Progenitor cell of endocrine pancreas (in vitro differentiated cells): ENCODE measurements around the gene SPOCK1. TPM values are rescaled to one million over a fixed set of nuclear protein-coding genes. Genes with fewer than 3 reads are reported as not detected.
A peak's percentile ranks its signal among the peaks of the same experiment; 100 is the strongest.

Source experiments
- DNase-seq: peaks from one replicate; pipeline ENCODE4 v3.0.0; 2021; ENCODE audit warnings: low spot score; ENCODE audit not compliant: unreplicated experiment
- H3K27ac Mint-ChIP-seq: 2 replicates; pipeline ENCODE4 v1.8.0; 2021; ENCODE audit warnings: mild to moderate bottlenecking, moderate library complexity, mixed read lengths
- H3K27me3 Mint-ChIP-seq: 2 replicates; pipeline ENCODE4 v1.8.0; 2021; ENCODE audit warnings: mixed read lengths
- H3K36me3 Mint-ChIP-seq: 2 replicates; pipeline ENCODE4 v1.8.0; 2022; ENCODE audit warnings: mixed read lengths; ENCODE audit not compliant: insufficient read depth
- H3K4me1 Mint-ChIP-seq: 2 replicates; pipeline ENCODE4 v1.8.0; 2021; ENCODE audit warnings: low read depth, mixed read lengths
- H3K4me3 Mint-ChIP-seq: 2 replicates; pipeline ENCODE4 v1.8.0; 2021; ENCODE audit warnings: low read depth, mild to moderate bottlenecking, moderate library complexity, mixed read lengths
- H3K9me3 Mint-ChIP-seq: 2 replicates; pipeline ENCODE4 v1.8.0; 2021; ENCODE audit warnings: low read depth, mixed read lengths
- CTCF ChIP-seq: fragments of 200-600 bp; sonication (generic); IDR thresholded peaks from one replicate; pipeline ENCODE4 v1.5.0; 2021; ENCODE audit warnings: antibody characterized with exemption, mild to moderate bottlenecking; ENCODE audit not compliant: unreplicated experiment
- total RNA-seq: library from RNA; stranded (reverse); gene quantifications from 2 replicates; pipeline ENCODE4 v1.2.1, GENCODE V29; 2021

The SPOCK1 gene
- total RNA-seq, 1 donor from 2014 or later: 41.4 TPM

DNA sequence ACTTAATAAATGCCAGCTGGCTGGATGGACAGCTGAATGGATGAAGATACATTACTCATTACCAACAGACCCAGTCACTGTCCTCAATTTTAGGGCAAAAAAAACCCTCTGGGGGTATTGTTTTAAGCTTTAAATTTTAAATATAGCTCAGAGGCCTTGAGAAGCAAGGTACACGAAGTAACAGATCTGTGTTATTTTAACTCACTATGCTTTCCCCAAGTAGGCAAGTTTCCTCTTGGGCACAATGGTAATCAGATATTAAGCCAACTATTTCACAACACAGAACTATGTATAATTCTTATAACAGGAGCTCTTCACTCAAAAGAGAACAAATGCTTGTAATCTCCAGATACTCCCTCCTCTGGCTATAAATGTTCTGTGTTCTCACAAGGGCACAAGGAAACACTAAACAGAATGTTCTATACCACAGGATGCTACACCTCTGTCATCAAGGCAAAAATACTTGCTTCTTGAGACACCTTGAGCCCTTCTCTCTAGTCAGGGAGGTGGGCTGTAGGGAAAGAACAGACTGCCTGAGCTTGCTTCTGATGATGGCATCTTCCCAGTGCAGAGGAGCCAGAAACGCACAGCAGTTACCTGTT lies 443.8 kb downstream of the SPOCK1 start:
- H3K27me3 Mint-ChIP-seq: no peaks in the 10 kb centered on the region
- no peaks in the 10 kb centered on the region for H3K36me3 Mint-ChIP-seq
- TF ChIP-seq CTCF: no peak
- no peak overlapping the region for H3K27ac Mint-ChIP-seq
- peaks cover 6% of the 10 kb centered on the region for H3K4me1 Mint-ChIP-seq
- DNase-seq: no peak
- H3K9me3 Mint-ChIP-seq: no peaks in the 10 kb centered on the region
- no peak overlapping the region for H3K4me3 Mint-ChIP-seq

- H3K9me3 Mint-ChIP-seq: no peaks in the 10 kb centered on the region
- no peak overlapping the region for H3K4me3 Mint-ChIP-seq
- DNase-seq: no peak
- no peak for TF ChIP-seq CTCF
- H3K27ac Mint-ChIP-seq: no peak overlapping the region
- no peaks in the 10 kb centered on the region for H3K27me3 Mint-ChIP-seq
- peaks cover 6% of the 10 kb centered on the region for H3K4me1 Mint-ChIP-seq
- H3K36me3 Mint-ChIP-seq: no peaks in the 10 kb centered on the region
Observed at GRCh38 chr5:137054792-137055191, 444.3 kb downstream of the SPOCK1 start.

- no peak overlapping the region for H3K27ac Mint-ChIP-seq
- no peaks in the 10 kb centered on the region for H3K36me3 Mint-ChIP-seq
- no peak overlapping the region for H3K4me3 Mint-ChIP-seq
- no peak for TF ChIP-seq CTCF
- H3K27me3 Mint-ChIP-seq: no peaks in the 10 kb centered on the region
- no peaks in the 10 kb centered on the region for H3K9me3 Mint-ChIP-seq
- DNase-seq: no peak
- H3K4me1 Mint-ChIP-seq: peaks cover 6% of the 10 kb centered on the region
Observed at GRCh38 chr5:137054335-137054734, 444.8 kb downstream of the SPOCK1 start.

DNA sequence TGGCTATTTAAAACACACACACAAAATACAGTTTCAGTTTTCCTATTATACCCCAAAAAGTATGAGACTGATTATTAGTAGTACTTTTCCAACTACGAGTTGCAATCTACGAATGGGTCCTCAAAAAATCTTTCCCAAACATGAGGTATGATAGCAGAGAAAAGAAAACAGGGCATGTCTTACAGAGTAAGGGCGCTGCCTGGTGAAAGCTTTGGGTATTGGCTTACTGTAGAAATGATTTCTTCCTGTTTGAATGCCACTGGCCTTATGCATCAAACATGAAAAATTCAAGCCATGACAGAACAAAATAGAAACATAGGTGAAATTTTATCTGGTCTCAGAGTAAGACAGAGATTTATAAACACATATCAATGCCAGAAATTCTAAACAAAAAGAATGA lies 448.0 kb downstream of the SPOCK1 start:
- no peak for DNase-seq
- Mint-ChIP-seq H3K27ac (no peak overlapping the region), H3K4me1 (peaks cover 3% of the 10 kb centered on the region), H3K36me3 (no peaks in the 10 kb centered on the region), H3K27me3 (no peaks in the 10 kb centered on the region), H3K9me3 (no peaks in the 10 kb centered on the region), H3K4me3 (no peak overlapping the region)
- TF ChIP-seq CTCF: peak; percentile 39

DNA sequence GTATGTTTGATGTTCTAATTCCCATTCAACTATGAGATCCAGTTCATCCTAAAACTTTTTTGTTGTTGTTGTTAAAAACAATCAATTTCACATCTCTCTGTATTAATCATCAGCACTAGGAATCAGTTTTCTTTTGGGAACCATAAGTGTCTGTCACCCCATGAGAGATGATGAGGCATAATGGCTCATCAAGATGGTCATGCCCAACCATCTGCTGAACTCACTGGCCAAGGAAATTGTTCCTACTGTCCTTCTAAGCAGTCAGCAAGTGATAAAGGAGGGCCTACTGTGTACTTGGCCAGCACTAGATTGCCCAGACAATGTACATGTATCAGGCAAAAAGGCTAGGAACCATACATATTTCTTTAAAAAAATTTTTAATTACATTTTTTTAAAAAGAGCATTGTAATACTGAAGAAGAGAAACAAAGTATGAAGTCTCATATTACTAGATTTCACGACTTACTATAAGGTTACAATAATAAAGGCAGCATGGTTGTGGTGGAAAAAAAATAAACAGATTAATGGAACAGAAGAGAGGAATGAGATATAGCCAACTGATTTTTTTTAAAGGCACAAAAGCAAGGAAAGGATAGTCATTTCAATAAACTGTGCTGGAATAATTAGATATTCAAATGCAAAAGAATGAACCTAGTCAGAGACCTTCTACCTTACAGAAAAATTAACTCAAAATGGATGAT lies 458.3 kb downstream of the SPOCK1 start:
- no peak overlapping the region for H3K4me3 Mint-ChIP-seq
- no peak for TF ChIP-seq CTCF
- peaks cover 10% of the 10 kb centered on the region for H3K9me3 Mint-ChIP-seq
- no peak overlapping the region for H3K27ac Mint-ChIP-seq
- DNase-seq: no peak
- H3K4me1 Mint-ChIP-seq: peaks cover 25% of the 10 kb centered on the region
- H3K27me3 Mint-ChIP-seq: peaks cover 3% of the 10 kb centered on the region
- no peaks in the 10 kb centered on the region for H3K36me3 Mint-ChIP-seq
